ENCODE data around the gene TSPEAR.

The TSPEAR gene

DNA sequence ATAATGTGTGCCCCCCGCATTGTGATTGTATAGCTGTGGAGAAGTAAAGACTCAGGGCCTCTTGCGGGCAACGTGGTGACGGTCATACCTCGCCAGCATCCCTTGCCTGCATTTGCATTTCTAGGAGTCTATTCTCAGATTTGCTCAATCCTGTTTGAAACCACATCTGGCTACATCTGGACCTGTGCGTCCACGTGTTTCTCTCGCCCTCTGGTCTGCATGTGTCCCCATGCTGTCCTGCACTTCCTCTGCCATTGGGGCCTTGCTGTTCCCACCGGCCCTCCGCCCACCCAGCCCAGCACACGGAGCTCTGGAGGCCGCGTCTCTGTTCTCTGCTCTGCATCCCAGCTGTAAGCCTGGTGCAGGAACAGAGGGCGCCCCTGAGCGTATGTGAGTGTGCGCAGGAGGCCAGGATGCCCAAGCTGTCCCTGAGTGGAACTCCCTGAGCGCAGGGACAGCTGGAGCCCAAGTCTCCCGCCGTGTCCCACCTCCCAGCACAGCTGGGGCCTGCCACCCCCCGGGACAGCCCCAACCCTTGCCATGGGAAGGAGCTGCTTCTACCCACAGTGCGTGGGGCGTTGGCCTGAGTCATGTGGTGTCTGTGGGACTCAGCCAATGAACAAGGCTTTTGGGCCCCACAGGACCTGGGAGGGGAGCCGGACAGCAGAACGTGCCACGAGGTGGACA is 161.7 kb downstream of the TSPEAR start:
- DNase-seq (ENCODE audit: low read depth, low spot score) = no peak

DNA sequence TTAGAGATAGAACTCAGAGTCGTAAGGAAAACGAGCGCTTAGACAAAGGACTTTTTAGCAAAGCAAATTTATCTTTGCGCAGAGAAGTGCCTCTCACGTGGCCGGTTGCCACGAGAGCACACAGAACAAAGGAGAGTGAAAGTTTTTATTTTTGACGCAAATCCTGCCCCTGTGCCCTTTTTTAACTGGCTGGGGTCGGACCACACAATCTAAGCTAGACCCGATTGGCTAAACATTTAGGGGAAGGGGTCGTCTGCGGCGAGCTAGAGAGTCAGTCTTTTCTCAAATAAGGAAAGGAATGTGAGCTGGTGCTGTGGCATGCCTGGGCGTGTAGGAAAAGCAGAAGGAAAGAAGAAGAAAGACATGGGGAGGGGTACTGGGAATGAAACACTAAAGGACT is 162.4 kb downstream of the TSPEAR start:
- no peak for DNase-seq (ENCODE audit: low read depth, low spot score)

DNA sequence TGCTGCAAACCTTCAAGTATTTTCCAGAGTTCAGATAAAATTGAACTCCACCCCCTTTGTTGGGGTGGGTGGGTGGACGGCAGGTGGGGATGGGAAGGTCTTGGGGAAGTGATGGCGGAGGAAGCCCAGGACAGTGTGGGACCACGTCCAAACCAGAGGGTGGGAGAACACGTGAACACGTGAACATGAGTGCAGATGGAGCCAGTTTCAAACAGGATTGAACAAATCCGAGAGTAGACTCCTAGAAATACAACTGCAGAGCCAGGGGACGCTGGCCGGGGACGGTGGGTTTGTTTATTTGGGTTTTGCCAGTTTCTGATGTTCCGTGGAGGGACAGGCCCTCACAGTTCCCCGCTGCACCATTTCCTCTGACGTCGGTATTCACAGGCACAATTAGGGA is 163.0 kb downstream of the TSPEAR start:
- DNase-seq (ENCODE audit: low read depth, low spot score) = no peak

DNA sequence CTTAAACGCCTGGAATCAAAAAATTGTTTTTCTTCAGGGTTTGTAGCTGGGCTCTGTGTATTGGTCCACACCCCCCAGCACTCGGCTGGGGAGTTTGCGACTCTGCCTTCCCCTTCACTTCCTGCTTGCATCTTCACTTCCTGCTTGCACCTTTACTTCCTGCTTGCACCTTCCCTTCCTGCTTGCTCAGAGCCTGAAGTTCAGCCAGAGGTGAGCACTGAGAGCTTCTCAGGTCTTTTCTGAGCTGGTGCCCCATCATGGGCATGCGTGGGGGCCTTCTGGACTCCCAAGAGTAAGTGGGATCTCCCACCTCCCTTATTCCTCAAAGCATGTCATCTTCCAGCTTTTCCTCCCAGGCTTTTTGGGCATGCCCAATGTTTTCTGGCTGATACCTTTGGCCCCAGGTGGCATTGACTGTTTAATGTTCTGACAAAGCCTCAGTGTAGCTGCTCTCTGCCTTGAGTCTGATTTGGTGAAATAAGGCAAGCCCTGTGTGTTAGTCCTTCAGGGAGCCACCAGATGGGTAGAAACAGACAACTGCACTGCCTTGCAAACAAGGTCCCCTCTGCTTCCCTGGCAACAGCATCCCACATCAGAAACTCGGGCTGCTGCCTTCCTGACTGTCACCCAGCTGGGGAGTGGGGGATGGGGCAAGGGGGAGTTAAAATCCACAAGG is 163.6 kb downstream of the TSPEAR start:
- DNase-seq (ENCODE audit: low read depth, low spot score) = no peak

DNA sequence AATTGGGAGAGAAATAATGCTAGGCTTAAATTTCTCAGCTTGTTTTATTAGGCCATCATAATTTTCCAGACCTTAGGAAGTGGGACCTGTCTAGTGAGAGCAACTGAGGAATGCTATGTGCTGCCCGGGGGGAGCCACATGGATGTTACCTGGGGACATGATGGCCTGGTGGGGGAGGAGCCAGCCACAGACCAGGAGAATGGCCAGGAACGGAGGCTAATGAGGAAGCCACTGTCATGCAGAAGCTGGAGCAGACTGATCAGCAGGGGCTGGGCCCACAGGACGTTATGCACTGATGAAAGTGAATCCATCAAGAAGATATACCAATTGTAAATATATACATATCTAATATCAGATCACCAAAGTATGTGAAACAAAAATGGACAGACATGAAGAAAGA is 166.8 kb downstream of the TSPEAR start:
- no peak for DNase-seq (ENCODE audit: low read depth, low spot score)

DNA sequence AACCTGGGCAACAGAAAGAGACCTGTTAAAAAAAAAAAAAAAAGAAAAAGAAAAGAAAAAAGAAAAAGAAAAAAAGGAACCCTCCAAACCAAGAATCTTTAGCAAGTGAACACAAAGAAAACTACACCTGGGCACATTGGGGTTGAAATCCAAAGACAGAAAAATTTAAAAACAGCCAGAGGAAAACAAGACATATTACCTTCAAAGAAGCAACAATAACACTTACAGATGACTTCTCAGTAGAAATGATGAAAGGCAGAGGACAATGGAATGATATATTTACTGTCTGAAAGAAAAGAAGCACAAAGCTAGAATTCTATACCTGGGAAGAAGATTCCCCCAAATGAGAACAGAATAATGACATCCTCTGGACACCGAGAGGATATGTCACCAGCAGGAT is 168.7 kb downstream of the TSPEAR start:
- no peak for DNase-seq (ENCODE audit: low read depth, low spot score)

DNA sequence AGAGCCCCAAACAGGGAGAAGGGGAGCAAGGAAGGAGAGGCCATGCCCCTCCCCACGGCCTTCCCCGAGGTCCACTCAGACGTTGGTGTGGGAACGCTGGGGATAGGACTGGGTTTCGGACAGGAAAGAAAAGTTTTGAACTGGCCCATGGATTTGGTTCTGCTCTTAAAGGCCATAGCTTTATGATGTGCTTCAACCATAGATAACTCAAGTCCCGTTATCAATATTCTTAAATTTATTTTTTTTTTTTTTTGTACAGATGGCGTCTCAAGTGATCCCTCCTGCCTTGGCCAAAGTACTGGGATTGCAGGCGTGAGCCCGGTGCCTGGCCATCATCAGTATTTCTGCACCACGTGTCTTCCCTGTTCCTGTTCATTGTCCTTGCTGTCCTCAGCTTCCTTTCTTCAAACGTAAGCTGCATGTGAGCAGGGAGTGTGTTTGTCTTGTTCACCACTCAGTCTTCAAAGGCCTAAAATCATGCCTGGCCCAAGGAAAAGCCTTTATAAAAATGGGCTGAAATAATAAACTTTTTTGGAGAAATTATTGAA is 170.6 kb downstream of the TSPEAR start:
- DNase-seq (ENCODE audit: low read depth, low spot score) = no peak

DNA sequence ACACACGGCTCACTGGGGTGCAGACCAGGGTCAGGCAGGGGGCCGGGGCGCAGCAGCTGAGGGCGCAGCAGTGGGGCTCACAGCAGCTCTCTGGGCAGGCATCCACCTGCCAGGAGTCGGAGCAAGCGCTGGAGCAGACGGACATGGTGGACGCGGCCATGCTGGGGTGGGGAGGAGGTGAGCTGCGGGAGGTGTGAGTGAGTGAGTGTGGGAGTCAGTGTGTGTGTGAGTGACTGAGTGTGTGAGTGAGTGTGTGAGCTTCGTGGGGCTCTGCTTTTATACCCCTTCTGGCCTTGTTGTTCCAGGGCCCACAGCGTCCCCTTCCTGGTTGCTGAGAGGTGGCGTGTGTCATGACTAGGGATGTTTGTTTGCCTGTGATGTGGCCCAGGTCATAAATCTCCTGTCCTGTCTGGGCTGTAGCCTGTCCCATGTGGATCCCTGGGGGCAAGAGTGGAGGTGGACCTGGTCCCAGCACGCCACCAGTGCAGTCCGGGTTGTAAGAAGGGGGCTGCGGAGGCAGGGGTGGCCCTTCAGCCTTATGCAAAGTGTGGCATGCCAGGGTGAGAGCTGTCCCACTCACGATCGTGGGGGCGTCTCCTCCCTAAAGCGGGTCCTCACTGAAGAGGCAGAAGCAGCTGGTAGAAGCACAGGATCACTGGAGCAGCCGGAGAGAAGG is 171.2 kb downstream of the TSPEAR start, which contains the start of gene KRTAP10-1:
KRTAP10-1 (minus strand) TSS at position 205 of the 676 bp plus-strand sequence; CDS start at position 160, 45 bp downstream.
- DNase-seq (ENCODE audit: low read depth, low spot score) = no peak

DNA sequence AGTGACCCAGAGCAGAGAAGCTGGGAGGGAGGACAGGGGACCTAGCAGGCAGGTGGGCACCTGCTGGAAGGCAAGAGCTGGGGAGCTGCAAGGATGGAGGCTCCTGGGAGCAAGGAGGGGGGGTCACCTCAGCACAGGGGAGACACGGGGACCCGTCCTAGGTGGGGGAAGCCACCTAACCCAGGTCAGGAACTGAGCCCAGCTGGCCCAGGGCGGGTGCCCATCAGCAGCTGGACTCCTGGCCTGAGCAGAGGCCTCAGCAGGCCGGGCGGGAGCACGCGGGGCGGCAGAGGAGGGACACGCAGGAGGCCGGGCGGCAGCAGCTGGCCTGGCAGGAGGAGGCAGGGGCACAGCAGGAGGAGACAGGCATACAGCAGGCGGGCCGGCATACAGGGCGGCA is 172.3 kb downstream of the TSPEAR start:
- DNase-seq (ENCODE audit: low read depth, low spot score) = no peak

DNA sequence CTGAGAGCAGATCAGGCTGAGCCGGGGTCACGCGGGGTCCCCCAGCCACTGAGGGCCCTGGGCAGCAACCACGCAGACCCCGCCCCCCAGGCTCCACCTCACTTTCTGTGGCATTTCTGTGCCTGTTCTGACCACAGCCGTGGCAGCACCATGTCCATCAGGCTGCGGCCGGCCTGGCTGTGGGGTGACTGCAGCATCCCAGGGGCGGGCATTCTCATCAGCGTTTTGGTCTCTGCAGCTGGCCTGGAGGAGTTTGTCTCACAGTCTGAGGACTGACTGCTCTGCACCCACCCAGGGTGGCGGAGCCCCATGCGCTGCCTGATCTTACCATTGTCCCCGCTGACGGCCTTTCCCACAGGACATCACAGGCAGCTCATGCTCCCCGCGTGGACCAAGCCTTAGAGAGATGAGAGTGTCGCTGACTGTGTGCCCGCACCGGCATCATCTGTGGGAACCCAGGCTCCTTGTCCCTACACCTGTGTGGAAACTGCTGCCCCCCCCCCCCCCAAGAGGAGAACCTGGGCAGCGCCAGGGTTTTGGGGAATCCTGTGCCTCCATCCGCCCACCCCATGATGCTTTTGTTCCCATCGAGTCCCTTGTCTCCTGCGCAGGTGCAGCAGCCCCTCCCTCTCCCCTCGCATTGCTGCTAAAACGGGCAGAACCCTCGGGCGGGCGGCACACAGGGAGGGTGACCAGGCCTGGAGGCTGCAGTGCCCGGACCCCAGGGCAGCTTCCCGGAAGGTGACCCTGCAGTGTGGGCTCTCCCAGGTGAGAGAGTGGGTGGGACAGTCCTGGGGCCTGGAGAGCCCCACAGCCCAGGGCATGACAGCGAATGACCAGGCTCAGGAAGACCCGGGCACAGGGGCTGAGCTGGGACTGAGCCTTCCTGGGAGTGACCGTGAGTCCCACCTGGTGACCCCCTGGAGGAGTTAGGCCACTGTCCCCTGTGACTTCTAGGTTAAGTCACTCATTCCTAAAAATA is 173.2 kb downstream of the TSPEAR start:
- no peak for DNase-seq (ENCODE audit: low read depth, low spot score)

DNA sequence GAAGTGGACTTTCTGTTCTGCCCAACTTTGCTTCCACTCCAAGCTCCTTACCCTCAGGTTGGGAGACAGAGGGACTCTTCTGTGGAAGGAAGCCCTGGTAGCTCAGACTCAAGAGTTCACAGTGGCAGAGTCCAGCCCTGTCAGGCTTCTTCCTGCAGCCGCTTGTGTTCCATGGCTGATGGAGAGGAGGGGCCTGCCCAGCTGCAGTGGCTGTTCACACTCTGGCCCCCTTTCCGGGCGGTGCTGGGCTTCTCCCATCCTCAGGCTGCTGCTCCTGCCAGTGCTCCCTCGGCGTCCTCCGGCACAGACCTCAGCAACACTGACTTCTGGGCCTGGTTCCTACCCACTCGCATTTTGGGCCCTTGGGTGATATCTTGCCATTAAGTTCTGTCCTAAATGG is 175.4 kb downstream of the TSPEAR start:
- DNase-seq (ENCODE audit: low read depth, low spot score) = no peak

DNA sequence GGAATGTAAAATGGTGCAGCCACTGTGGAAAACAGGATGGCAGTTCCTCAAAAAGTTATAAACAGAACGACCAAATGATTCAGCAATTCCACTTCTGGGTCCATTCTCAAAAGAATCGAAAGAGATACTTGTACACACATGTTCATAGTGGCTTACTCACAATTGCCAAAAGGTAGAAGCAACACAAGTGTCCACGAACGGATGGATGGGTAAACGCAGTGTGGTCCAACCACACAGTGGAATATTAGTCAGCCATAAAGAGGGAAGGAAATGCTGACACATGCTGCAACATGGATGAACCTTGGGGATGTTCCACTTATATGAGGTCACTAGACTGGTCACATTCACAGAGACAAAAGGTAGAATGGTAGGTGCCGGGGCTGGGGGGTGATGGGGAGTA is 176.7 kb downstream of the TSPEAR start:
- DNase-seq (ENCODE audit: low read depth, low spot score) = no peak

DNA sequence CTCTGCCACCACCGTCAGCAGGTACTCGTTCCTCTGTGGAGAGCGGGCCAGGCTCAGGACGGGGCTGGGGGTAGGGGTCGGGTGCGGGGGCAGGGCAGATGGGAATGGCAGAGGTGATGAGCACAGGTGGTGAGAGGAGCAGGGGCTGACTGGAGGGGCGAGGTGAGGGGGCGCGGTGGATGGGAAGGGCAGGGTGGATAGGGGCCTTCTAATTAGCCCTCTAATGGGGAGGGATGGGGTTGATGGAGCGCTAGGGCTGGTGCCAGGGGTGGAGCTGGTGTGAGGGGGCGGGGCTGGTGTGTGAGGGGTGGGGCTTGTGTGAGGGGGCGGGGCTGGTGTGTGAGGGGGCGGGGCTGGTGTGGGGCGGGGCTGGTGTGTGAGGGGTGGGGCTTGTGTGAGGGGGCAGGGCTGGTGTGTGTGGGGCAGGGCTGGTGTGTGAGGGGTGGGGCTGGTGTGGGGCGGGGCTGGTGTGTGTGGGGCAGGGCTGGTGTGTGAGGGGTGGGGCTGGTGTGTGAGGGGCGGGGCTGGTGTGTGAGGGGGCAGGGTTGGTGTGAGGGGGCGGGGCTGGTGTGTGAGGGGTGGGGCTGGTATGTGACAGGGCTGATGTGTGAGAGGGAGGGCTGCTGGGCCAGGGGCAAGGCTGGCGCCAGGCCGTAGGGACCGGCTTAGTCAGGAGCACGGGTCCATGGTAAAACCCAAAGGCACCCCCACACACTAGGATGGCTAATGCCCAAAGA is 177.3 kb downstream of the TSPEAR start:
- DNase-seq (ENCODE audit: low read depth, low spot score) = no peak

DNA sequence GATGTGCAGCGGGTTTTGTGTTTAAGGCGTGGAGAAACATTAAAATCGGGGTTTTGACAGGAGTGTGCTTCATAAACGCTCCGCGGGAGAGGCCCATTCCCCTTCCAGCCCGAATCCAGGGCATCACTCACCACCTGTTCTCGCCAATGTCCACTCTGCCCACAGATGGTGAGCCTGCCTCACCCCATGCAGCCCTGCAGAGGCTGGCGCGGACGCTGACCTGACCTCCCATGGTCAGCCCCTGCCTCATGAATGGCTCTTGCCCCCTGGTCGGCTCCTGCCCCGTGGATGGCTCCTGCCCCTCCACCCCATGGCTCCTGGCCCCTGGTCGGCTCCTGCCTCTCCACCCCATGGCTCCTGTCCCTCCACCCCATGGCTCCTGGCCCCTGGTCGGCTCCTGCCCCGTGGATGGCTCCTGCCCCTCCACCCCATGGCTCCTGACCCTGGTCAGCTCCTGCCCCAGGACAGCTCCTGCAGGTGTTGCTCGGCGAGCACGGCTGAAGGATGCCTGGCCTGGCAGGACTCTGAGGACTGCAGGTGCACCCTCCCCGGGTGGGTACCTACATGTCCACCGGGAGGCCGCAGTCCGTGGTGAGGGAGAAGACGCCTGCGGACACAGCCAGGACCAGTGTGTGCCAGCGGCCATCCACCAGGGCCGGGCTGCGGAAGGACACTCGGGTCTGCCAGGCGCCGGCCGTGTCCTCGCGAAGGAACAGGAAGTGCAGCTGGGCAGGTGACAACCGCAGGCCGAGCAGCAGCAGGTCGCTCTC is 178.1 kb downstream of the TSPEAR start:
- no peak for DNase-seq (ENCODE audit: low read depth, low spot score)

DNA sequence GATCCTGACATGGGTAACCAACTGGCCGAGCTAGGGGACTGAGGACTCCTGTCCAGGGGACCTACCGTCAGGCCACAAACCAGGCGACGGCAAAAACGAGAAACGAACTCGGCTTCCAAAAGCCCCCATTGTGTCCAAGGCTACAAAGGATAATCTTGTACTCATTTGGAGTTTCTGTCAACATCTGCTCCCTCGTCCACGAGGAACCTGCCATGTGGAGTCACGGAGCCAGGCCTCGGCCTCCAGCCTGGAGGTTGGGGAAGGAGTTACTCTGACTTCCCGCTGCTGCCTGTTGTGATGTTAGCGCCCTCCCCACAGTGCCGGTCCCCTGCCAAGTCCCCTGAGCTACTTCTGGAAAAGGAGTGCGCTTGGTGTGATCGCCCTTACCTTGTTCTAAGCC is 178.7 kb downstream of the TSPEAR start:
- no peak for DNase-seq (ENCODE audit: low read depth, low spot score)

DNA sequence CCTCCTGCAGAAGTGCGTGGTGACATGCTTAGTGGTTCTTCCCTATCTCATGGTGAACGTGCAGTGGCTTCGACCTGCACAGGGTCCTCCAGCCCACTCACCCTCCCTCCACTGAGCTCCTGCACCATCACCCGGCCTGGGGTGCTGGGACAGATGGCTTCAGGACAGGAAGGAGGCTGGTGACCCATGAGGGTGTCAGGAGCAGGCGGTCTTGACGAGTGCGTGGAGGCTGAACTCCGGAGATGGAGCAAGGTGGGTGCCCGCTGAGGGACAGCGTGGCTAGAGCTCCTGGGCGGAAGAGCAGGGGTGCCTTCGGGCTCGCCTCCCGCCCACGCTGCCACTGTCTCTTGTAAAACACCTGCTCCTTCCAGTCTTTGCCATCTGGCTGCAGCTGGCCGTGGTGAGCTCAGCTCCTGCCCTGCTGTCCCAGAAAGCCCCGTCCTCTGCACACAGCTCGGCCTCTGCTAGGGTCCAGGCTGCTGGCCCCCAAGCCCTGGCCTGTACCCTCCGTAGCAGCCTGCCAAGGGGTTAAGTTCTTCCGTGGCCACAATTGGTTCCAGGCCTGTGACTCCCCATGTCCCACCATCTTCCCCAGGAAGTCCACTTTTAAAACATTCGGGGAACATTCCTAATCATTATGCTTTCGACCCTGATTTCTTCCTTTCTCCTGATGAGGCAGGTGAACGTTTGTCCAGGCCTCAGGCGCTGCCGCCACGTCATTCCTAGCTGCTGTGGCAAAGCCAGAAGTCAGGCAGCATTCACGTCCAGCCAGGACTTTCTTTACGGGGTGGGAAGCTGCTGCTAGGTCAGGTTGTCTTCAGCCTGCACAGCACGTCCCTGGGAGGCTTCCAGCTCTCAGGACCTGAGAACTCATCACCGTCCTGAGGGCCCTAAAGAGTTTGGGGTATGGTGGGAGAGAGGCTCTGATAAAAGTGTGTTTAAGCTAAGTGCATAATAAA is 179.5 kb downstream of the TSPEAR start:
- DNase-seq (ENCODE audit: low read depth, low spot score) = no peak

DNA sequence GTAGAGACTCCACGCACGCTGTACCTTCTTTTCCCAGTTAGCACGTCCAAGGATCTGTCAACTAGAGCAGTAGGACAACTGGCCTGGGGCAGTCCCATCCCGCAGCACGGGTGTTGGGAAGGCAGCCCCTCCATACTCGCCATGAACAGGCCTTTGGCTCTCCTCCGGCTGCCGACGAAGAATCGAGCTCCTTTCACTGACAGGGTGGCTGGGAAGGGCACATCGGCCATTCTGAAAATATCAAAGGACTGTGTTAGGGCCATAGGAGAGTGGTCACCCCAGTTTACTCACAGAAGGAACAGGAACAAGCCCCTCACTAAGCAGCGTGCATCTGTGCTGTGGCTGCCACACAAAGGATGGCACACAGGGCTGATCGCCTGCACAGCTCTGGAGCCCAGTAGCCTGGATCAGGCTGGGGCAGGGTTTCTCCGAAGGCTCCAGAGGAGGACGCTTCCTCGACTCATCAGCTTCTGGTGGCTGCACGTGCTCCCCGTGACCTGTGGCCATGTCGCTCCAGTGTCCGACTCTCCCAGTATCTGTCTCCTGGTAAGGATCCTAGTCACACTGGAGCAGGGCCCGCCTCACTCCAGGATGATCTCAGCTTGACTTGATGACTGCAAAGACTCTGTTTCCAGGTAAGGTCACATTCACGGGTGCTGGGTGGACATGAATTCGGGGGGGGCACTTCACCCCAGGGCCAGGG is 180.3 kb downstream of the TSPEAR start:
- DNase-seq (ENCODE audit: low read depth, low spot score) = no peak
